Renal cortex interstitium (tissue), 11 donors: ENCODE results near the gene CAPN10. TPM values are rescaled to one million over a fixed set of nuclear protein-coding genes. Genes with fewer than 3 reads are reported as not detected.
A peak's percentile ranks its signal among the peaks of the same experiment; 100 is the strongest.
"Not testable (repeated sequence)": the region's sequence is repeated elsewhere in the genome, so short reads cannot be mapped to it uniquely, and the experiment has no call there.

Source experiments
- DNase-seq, 11 donors: peaks; one replicate each; pipeline ENCODE4 v3.0.0-alpha.2; 2013; ENCODE audit warnings: low read depth in 9 of 11, low spot score in 4 of 11; ENCODE audit errors: extremely low read depth in 1 of 11
- polyA plus RNA-seq, 3 donors: library from polyadenylated mRNA; unstranded; fragments of 120-200 nt; gene quantifications; one replicate each; pipeline ENCODE4 v1.2.1, GENCODE V29; 2013; ENCODE audit not compliant: insufficient read length in 3 of 3

CAPN10 gene
- polyA plus RNA-seq, 3 donors, result 20.2 to 37.9 (median 32.1) TPM

- DNase-seq, result peak; percentile 91 to 99 (median 96)
Measured at GRCh38 chr2:240560480-240561324, 25.8 kb upstream of the CAPN10 start.

- no peak for DNase-seq
Measured at GRCh38 chr2:240561325-240561971, 25.1 kb upstream of the CAPN10 start.

- DNase-seq, result not testable (repeated sequence)
Measured at GRCh38 chr2:240563231-240563630, 23.3 kb upstream of the CAPN10 start.

- DNase-seq, result no peak
Measured at GRCh38 chr2:240563951-240564560, 22.5 kb upstream of the CAPN10 start.

- no peak for DNase-seq
Measured at GRCh38 chr2:240564561-240565332, 21.8 kb upstream of the CAPN10 start.

- DNase-seq, result no peak
Measured at GRCh38 chr2:240565333-240566202, 21.0 kb upstream of the CAPN10 start.

- peak in 5 of 11 donors; percentile 43 to 75 (median 68) for DNase-seq
Measured at GRCh38 chr2:240566203-240567136, 20.1 kb upstream of the CAPN10 start.

- no peak for DNase-seq
Measured at GRCh38 chr2:240567137-240567871, 19.2 kb upstream of the CAPN10 start.

- no peak for DNase-seq
Measured at GRCh38 chr2:240567872-240568677, 18.5 kb upstream of the CAPN10 start, which contains the start of gene RNPEPL1. TSS of gene RNPEPL1 (plus strand) at chr2:240568484. CDS start at chr2:240568587, 103 bp downstream.

GRCh38 chr2:240568678-240569522 lies 17.6 kb upstream of the CAPN10 start:
- DNase-seq, result peak in 1 of 11 donors; percentile 63

GRCh38 chr2:240569523-240569997 lies 17.0 kb upstream of the CAPN10 start:
- no peak for DNase-seq

- DNase-seq, result no peak
Measured at GRCh38 chr2:240569998-240570530, 16.5 kb upstream of the CAPN10 start.

- DNase-seq, result no peak
Measured at GRCh38 chr2:240570531-240571313, 15.8 kb upstream of the CAPN10 start.
